Neural crest cell (in vitro differentiated cells): ENCODE results near the gene IGF2BP1. TPM values are rescaled to one million over a fixed set of nuclear protein-coding genes. Genes with fewer than 3 reads are reported as not detected.
"Not testable (repeated sequence)": the region's sequence is repeated elsewhere in the genome, so short reads cannot be mapped to it uniquely, and the experiment has no call there.

ENCODE experiments used
- DNase-seq: peaks from one replicate; pipeline ENCODE4 v3.0.0; 2021; ENCODE audit warnings: low read depth, mixed read lengths, low spot score
- H3K27ac Mint-ChIP-seq: one replicate; pipeline ENCODE4 v1.8.0; 2021; ENCODE audit warnings: mild to moderate bottlenecking, mixed read lengths; ENCODE audit not compliant: unreplicated experiment
- H3K27me3 Mint-ChIP-seq: 2 replicates; pipeline ENCODE4 v1.8.0; 2021; ENCODE audit warnings: low read depth, mild to moderate bottlenecking, mixed read lengths
- H3K36me3 Mint-ChIP-seq: 2 replicates; pipeline ENCODE4 v1.8.0; 2021; ENCODE audit warnings: low read depth, mild to moderate bottlenecking, mixed read lengths
- H3K4me1 Mint-ChIP-seq: 2 replicates; pipeline ENCODE4 v1.8.0; 2021; ENCODE audit warnings: mixed read lengths
- H3K4me3 Mint-ChIP-seq: one replicate; pipeline ENCODE4 v1.8.0; 2021; ENCODE audit warnings: mild to moderate bottlenecking, mixed read lengths
- H3K9me3 Mint-ChIP-seq: 2 replicates; pipeline ENCODE4 v1.8.0; 2021; ENCODE audit warnings: mixed read lengths
- CTCF ChIP-seq: fragments of 200-600 bp; sonication (generic); conservative IDR thresholded peaks from 2 replicates; pipeline ENCODE4 v1.5.0; 2021; ENCODE audit warnings: antibody characterized with exemption, mild to moderate bottlenecking
- total RNA-seq: library from RNA; stranded (reverse); gene quantifications from 2 replicates; pipeline ENCODE4 v1.2.1, GENCODE V29; 2021

The IGF2BP1 gene
- total RNA-seq, 1 donor from 2014 or later, result 536 TPM

GRCh38 chr17:49002331-49002730, 5.1 kb downstream of the IGF2BP1 start:
- Mint-ChIP-seq H3K9me3 (no peaks in the 10 kb centered on the region), H3K27ac (no peak overlapping the region), H3K4me1 (peaks cover 78% of the 10 kb centered on the region), H3K27me3 (peaks cover 16% of the 10 kb centered on the region), H3K36me3 (peaks cover 33% of the 10 kb centered on the region), H3K4me3 (peak overlapping the region; percentile 95)
- no peak for TF ChIP-seq CTCF
- no peak for DNase-seq

- H3K9me3 Mint-ChIP-seq, result no peaks in the 10 kb centered on the region
- peaks cover 36% of the 10 kb centered on the region for H3K36me3 Mint-ChIP-seq
- peaks cover 16% of the 10 kb centered on the region for H3K27me3 Mint-ChIP-seq
- TF ChIP-seq CTCF, result no peak
- peaks cover 83% of the 10 kb centered on the region for H3K4me1 Mint-ChIP-seq
- no peak overlapping the region for H3K27ac Mint-ChIP-seq
- no peak for DNase-seq
- H3K4me3 Mint-ChIP-seq, result peak overlapping the region; percentile 95
Observed at GRCh38 chr17:49002766-49003165, 5.6 kb downstream of the IGF2BP1 start.

- Mint-ChIP-seq H3K4me1 (peaks cover 90% of the 10 kb centered on the region), H3K4me3 (peak overlapping the region; percentile 95), H3K36me3 (peaks cover 34% of the 10 kb centered on the region), H3K9me3 (no peaks in the 10 kb centered on the region), H3K27ac (peak overlapping the region; percentile 39), H3K27me3 (peaks cover 12% of the 10 kb centered on the region)
- no peak for TF ChIP-seq CTCF
- DNase-seq, result no peak
Observed at GRCh38 chr17:49003557-49004511, 6.6 kb downstream of the IGF2BP1 start.

GRCh38 chr17:49005140-49005539, 8.0 kb downstream of the IGF2BP1 start:
- Mint-ChIP-seq H3K9me3 (no peaks in the 10 kb centered on the region), H3K4me1 (peaks cover 84% of the 10 kb centered on the region), H3K36me3 (peaks cover 23% of the 10 kb centered on the region), H3K4me3 (peak overlapping the region; percentile 95), H3K27ac (no peak overlapping the region), H3K27me3 (peaks cover 1% of the 10 kb centered on the region)
- no peak for TF ChIP-seq CTCF
- no peak for DNase-seq

- H3K27ac Mint-ChIP-seq, H3K9me3 Mint-ChIP-seq, H3K27me3 Mint-ChIP-seq, DNase-seq: not testable (repeated sequence)
- peak overlapping the region; percentile 52 for H3K4me3 Mint-ChIP-seq
- H3K4me1 Mint-ChIP-seq, result peaks cover 79% of the 10 kb centered on the region
- peaks cover 21% of the 10 kb centered on the region for H3K36me3 Mint-ChIP-seq
Observed at GRCh38 chr17:49008908-49009307, 11.7 kb downstream of the IGF2BP1 start.

GRCh38 chr17:49012769-49013255, 15.6 kb downstream of the IGF2BP1 start:
- peaks cover 60% of the 10 kb centered on the region for H3K4me1 Mint-ChIP-seq
- H3K27me3 Mint-ChIP-seq, result no peaks in the 10 kb centered on the region
- TF ChIP-seq CTCF, result no peak
- no peak for DNase-seq
- H3K9me3 Mint-ChIP-seq, result no peaks in the 10 kb centered on the region
- peak overlapping the region; percentile 88 for H3K4me3 Mint-ChIP-seq
- H3K27ac Mint-ChIP-seq, result no peak overlapping the region
- peaks cover 8% of the 10 kb centered on the region for H3K36me3 Mint-ChIP-seq
